ENCODE data around the gene SLC36A1.
"Not testable (repeated sequence)": the region's sequence is repeated elsewhere in the genome, so short reads cannot be mapped to it uniquely, and the experiment has no call there.

Gene SLC36A1

GRCh38 chr5:151491062-151491461 lies 43.7 kb downstream of the SLC36A1 start:
- DNase-seq: no peak

- no peak for DNase-seq
These were observed 45.3 kb downstream of the SLC36A1 start for GRCh38 chr5:151492729-151493128.

GRCh38 chr5:151493665-151494064 lies 46.3 kb downstream of the SLC36A1 start:
- DNase-seq: no peak

- no peak for DNase-seq
These were observed 47.9 kb downstream of the SLC36A1 start for GRCh38 chr5:151495320-151495719.

GRCh38 chr5:151496041-151496484 lies 48.7 kb downstream of the SLC36A1 start:
- DNase-seq: no peak

- DNase-seq: no peak
These were observed 50.1 kb downstream of the SLC36A1 start for GRCh38 chr5:151497391-151498002.

GRCh38 chr5:151498395-151499155 lies 51.2 kb downstream of the SLC36A1 start:
- DNase-seq: no peak

GRCh38 chr5:151499501-151500035 lies 52.2 kb downstream of the SLC36A1 start:
- DNase-seq: peak; percentile 42

- no peak for DNase-seq
These were observed 56.6 kb downstream of the SLC36A1 start for GRCh38 chr5:151504006-151504405.

GRCh38 chr5:151508308-151508707 lies 60.9 kb downstream of the SLC36A1 start:
- DNase-seq: not testable (repeated sequence)

- no peak for DNase-seq
These were observed 61.8 kb downstream of the SLC36A1 start for GRCh38 chr5:151509231-151509630.

GRCh38 chr5:151509836-151510235 lies 62.4 kb downstream of the SLC36A1 start:
- no peak for DNase-seq

GRCh38 chr5:151517122-151517920 lies 69.9 kb downstream of the SLC36A1 start:
- DNase-seq: no peak

- DNase-seq: no peak
These were observed 72.9 kb downstream of the SLC36A1 start for GRCh38 chr5:151520294-151520693.

- DNase-seq: no peak
These were observed 74.8 kb downstream of the SLC36A1 start for GRCh38 chr5:151522226-151522625.

GRCh38 chr5:151523335-151523734 lies 75.9 kb downstream of the SLC36A1 start:
- peak; percentile 8 for DNase-seq

GRCh38 chr5:151528153-151528552 lies 80.8 kb downstream of the SLC36A1 start:
- DNase-seq: no peak

- no peak for DNase-seq
These were observed 81.6 kb downstream of the SLC36A1 start for GRCh38 chr5:151528996-151529395.

GRCh38 chr5:151531581-151531980 lies 84.2 kb downstream of the SLC36A1 start:
- no peak for DNase-seq

GRCh38 chr5:151532416-151532815 lies 85.0 kb downstream of the SLC36A1 start:
- no peak for DNase-seq

GRCh38 chr5:151534350-151534749 lies 86.9 kb downstream of the SLC36A1 start:
- no peak for DNase-seq

GRCh38 chr5:151537044-151537443 lies 89.6 kb downstream of the SLC36A1 start:
- no peak for DNase-seq

GRCh38 chr5:151541571-151541970 lies 94.2 kb downstream of the SLC36A1 start:
- DNase-seq: no peak
